Germinal center (tissue), 1 donor: Measurements from ENCODE around the gene NATD1.
"Not testable (repeated sequence)": the region's sequence is repeated elsewhere in the genome, so short reads cannot be mapped to it uniquely, and the experiment has no call there.

ENCODE experiments used
- DNase-seq: peaks from one replicate; pipeline ENCODE4 v3.0.0; 2012; ENCODE audit warnings: mixed read lengths, low spot score

The NATD1 gene

DNA sequence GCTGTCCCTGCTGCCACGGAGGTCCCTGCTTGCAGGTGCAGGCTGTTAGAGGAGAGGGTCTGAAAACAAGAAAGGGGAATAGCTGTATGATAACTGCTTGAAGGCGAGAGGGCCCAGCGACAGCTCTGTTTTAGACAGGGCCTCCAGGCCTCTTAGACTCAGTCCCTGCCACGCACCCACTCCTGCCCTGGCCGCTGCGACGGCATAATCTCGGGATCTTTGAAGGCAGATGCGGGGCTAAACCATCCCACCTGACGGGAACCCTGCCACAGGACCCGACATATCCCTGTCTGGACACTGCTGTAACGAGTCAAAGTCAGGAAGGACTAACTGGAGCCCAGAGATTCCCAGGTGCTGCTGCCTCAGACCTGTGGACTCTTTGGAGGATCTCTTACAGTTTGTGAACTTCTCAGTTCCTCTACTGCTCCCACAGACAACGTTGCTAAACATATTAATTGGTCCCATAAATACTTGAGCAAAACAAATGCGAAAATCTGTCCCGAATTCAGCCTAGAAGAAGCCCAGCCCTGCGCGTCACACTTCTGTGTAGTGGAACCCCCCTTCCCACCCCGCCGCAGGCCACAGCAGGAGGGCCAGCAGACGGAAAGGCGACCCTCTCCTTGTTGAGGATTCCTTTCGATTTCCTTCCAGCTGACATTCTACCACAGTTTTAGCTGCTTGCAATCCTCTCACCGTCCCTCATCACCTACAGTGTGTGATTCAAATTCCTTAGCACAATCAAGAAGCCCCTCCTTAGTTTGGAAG lies 38.3 kb downstream of the NATD1 start:
- DNase-seq: peak; percentile 30

DNA sequence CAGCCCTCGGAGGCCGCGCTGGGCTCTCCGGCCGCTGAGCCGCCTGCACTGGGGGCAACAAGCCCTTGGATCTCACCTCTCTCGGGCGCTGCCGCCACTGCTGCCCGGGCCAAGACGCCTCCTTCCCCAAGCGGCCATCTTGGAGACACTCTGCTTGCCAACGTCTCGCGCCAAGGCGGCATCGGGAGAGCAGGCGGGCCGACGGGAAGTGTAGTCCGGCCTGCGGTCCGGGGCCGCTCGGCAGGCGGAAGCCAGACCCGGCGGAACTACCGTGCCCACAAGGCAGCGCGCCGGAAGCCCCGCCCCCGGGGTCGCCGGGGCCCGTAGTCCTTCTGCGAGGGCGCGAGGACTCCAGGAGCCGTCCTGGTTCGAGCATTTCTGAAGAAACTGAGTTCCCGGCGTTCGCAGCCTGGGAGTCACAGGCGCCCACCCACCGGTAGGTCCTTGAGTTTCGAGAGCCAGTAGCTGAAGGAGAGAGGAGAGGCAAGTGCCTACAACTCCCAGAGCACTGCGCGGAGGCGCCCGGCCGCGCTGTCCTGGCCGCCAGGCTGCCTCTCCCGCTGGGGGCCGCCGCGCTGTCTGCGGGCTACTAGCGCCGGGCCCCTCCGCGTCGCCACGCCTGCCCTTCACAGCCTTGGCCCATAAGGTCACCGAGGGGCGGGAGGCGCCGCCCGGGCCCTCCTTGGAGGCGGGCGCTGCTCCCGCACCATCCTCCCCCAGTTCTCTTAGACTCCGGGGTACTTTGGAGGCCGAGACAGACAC lies 39.0 kb downstream of the NATD1 start, which contains the start of gene TMEM11:
Gene TMEM11 (minus strand): TSS at position 147 of the 762 bp plus-strand sequence. CDS start 9 bp downstream, at position 138.
- peak; percentile 97 for DNase-seq

- DNase-seq: peak; percentile 64
Measured at GRCh38 chr17:21213638-21214014, 39.6 kb downstream of the NATD1 start.

GRCh38 chr17:21212826-21213637 lies 40.2 kb downstream of the NATD1 start:
- no peak for DNase-seq

DNA sequence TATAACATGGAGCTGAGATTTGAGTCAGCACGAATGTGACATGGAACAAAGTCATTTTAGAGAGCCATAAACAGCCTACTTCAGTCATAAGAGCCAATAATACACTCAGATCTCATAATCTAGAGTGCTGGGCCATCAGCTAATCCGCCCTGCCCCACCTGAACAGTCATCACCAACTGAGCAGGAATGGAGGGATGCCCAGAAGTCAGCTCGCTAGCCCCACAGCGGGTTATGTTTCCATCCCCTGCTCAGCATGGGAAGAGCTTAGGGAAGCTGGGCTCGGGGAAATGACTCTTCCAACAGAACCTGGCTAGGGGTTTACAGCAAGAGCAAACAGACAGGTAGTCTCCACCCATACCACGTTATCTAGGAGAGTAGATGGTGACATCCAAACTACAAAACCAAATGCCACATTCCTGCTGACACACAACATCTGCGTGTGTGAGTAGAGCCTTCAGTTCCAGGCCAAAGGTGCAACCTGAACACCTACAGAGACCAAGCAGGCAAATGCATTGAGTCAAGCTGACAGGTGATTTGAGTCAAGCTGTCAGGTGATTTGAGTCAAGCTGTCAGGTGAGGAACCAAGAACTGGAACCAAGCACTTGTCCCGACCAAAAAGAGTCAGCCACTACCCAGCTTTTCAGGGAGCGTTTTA lies 41.3 kb downstream of the NATD1 start:
- DNase-seq: no peak

DNA sequence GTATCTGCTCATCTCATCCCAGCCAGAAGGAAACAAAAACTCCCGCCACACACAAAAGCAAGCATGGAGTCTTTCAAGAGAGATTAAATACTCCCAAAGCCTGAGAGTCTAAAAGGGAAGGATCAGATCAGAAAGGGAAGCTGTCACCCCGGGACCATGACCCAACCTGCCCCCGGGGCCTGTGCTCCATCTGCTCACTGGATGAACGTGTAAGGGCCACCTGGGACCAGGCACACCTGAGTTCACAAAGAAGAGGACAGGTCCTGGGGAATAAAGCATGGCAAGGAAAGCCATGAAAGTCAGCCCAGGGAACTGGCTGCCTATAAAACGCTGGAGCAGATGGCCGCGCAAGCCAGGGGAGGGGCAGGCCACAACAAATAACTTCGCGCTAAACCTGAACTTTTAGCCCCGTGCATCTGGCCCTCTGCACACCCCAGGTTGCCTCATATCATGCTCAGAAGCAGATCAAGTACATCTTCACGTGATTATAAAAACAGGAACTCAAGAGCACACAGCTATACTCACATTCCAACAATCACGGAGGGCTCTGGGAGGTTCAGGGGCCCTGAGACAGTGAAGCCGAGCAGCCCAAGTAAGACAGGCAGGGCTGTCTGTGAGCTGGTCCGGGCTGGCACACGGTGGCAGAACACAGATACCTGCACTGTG lies 42.7 kb downstream of the NATD1 start:
- no peak for DNase-seq

DNA sequence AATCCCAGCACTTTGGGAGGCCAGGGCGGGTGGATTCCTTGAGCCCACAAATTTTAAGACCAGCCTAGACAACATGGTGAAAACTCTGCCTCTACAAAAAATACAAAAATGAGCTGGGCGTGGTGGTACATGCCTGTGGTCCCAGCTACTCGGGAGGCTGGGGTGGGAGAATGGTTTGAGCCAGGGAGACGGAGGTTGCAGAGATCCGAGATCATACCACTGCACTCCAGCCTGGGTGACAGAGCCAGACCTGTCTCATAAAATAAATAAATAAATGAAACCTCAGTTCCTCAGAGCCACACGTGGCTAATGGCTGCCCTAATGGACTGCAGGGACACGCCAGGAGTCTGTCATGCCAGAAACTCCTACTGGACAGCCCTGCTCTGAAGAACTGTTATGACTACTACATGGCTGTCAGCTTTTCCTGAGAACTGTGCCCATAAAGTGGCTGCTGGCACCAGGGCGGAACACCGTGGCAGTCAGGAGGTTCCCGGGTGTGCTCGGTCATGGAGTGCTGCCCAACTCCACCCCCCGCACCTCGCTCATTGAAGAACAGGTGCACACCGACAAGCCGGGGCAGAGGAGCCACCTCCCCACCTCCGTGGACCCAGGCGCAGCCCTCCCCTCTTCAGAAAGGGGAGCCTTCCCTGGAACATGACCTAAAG lies 43.6 kb downstream of the NATD1 start:
- no peak for DNase-seq

GRCh38 chr17:21208352-21208751 lies 44.9 kb downstream of the NATD1 start:
- DNase-seq: no peak

DNA sequence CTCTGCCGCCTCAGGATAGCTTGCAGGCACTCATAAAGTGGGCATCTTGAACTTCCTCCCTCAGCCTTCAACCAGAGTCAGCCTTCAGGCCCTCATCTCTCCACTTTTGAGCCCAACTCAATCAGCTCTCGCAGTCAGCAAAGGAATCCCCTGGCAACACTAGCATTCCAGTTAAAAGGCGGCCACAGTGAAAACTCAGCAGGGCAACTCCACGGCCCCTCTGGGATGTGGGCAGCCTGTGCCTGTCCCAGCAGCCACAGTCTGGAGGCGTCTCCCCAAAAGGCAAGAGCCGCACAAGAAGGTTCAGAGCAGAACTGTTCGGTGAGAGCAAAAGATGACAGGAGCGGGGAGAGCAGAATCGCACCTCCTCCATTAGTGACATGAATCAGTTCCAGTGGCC lies 48.3 kb downstream of the NATD1 start:
- no peak for DNase-seq

- no peak for DNase-seq
Measured at GRCh38 chr17:21202512-21202911, 50.7 kb downstream of the NATD1 start.

GRCh38 chr17:21201874-21202273 lies 51.3 kb downstream of the NATD1 start:
- no peak for DNase-seq

DNA sequence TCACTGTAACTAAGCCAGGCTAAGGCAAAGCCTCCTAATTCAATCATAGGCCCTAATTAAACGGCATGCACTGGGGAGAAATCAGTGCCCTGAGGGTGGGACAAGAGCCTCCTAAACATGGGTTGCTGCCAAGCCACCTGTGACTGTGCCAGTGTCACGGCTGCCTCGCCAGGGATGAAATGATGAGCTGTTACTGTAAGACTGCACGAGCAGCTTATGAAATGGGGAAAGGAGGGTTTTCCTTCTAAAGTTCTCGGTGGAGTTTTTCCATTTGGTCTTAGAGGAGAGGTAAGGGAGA lies 52.0 kb downstream of the NATD1 start:
- DNase-seq: no peak

DNA sequence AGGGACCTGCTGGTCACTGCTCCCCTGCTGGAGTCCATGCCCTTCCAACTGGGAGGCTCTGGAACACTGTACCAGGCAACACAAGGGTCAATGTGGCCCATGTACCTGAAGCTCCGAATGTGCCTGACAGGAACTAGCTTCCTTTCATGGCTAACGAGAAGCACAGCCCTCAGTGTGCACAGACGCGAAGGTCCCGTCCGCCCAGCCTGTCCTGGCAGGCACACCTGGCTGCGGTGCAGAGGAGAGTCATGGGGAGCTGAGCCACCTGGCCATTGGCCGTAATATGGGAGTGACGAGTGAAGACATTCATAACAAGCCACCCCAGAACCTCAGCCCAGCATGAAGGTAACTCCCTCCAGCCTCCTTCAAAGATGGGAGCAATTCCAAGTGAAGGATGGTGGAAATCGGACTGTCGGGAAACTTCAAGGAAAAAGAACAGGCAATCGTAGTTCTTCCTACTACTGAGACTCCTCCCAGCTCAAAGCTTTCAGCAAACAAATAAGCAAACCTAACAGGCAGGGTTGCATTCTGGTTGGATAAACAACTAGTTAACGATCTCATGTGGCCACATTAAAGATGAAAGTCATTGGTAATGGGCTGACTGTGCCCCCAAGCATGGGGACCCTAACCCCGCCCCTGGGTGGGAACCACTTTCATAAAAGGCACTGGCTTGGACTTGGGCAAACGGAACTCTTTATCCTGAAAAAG lies 52.5 kb downstream of the NATD1 start:
- DNase-seq: no peak

DNA sequence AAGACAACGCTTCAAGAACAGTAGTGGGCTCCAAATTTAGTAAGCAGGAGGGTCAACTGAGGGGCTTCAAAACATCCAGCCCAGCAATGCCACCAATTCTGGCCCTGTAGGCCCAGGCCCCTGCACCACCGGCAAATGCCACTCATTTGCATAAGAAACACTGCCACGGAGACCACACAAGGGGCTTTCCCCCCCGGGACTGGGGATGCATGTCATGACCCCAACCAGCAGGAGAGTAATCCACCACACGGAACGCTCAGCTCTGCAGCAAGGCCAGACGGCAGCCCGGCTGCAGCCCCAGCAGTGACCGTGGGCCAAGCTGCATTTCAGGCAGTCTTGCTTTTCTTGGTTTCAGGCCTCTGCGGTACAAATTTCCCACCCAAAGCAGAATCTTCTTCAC lies 53.4 kb downstream of the NATD1 start:
- no peak for DNase-seq

DNA sequence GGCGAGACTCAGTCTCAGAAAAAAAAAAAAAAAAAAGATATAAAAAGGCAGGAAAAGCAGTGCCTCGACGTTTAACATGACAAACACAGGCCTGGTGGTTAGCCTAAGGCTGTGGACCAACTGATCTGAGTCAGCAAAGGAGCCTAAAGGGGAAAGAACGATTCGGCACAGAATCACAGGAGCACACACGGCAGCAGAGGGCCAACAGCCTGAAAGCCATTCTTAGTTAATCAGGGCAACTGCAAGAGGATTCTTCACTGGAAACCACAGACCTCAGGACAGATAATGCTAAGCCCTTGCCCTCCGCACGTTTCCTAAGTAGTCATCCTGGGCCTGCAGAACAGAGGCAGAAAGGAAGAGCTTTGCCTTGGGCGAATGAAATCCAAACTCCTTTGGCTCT lies 53.9 kb downstream of the NATD1 start:
- no peak for DNase-seq

DNA sequence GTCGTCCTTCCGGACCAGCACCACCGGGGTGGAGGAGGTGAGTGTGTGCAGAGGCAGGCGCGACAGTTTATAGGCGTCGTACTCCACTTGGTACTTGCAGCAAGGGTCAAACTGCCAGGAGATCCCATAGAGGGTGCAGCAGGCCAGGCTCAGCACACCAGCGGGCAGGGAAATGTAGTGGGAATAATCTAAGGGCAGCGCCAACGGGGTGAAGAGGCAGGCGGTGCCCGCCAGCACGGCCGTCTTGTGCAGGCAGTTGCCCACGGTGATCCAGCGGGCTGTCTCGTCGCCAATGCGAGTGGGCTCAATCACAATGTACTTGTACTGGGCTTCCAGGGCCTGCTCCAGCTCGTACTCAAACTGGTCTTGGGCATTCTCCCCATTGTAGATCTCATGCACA lies 54.8 kb downstream of the NATD1 start:
- no peak for DNase-seq

DNA sequence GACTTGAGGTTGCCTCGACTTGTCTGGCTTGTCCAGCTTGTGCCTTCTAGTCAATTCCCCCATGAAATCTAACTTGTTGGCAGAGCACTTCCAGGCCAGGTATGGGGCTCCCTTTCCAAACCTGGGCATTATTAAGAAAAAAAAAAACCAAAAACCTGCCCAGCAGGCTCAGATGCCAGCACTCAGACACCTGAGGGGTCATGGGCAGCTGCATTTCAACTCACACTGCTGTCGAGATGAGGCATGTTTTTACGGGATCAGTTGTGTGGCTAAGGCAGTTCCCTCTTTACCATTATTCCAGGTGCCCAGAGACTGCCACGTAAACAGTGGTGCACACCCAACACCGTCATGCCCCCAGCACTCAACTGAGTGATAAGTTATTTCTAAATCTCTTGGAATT lies 57.1 kb downstream of the NATD1 start:
- no peak for DNase-seq

DNA sequence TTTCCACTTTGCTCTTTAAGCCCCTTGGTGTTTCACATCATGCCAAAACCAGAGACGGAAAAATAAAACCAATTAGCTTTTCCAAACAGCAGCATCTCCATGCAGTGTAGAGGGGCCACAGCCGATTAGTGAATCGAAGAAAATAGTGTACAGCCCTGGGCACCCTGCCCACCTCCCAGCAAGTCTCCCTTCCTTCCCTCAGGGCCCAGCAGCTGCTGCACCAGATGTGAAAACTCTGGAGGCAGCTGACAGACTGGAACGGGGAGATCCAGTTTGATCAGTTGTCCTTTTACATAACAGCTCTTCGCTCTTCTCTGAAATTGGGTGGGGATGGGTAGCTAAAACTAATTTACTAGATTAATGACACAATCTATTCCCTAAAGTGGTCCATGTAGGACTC lies 58.5 kb downstream of the NATD1 start:
- no peak for DNase-seq

DNA sequence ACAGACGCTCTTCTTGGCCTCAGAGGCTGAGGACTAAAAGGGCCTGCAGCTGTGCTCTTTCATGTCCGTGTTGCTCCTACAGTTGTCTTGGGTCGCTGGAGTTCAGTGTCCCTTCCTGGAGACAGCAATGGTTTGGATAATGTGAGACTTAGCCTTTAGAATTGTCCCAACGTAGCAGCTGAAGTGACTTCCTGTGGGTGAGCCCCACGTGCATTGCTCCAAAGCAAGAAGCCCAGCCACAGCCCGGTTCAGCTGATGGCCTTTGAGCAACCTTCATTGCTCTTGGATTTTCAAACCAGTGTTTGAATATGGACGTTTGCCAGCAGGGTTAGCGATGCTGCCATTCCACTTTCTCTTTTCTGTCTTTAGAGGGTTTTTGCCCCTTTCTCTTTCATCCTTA lies 59.0 kb downstream of the NATD1 start:
- no peak for DNase-seq

GRCh38 chr17:21193031-21193430 lies 60.2 kb downstream of the NATD1 start:
- DNase-seq: no peak

- DNase-seq: not testable (repeated sequence)
Measured at GRCh38 chr17:21192414-21192813, 60.8 kb downstream of the NATD1 start.
